Measurements from ENCODE around the gene IKZF1.

Gene IKZF1

GRCh38 chr7:50376056-50376820 lies 71.7 kb downstream of the IKZF1 start:
- no peak for DNase-seq
- ATAC-seq = no peak

- DNase-seq (no peak), ATAC-seq (no peak)
Measured at GRCh38 chr7:50377356-50377755, 72.8 kb downstream of the IKZF1 start.

GRCh38 chr7:50379082-50379481 lies 74.6 kb downstream of the IKZF1 start:
- no peak for DNase-seq
- ATAC-seq = peak; percentile 22

- ATAC-seq = no peak
- no peak for DNase-seq
Measured at GRCh38 chr7:50379539-50379938, 75.0 kb downstream of the IKZF1 start.

- no peak for DNase-seq
- peak; percentile 13 for ATAC-seq
Measured at GRCh38 chr7:50382455-50382854, 77.9 kb downstream of the IKZF1 start.

- ATAC-seq (no peak), DNase-seq (no peak)
Measured at GRCh38 chr7:50387351-50387750, 82.8 kb downstream of the IKZF1 start.

GRCh38 chr7:50389961-50390360 lies 85.4 kb downstream of the IKZF1 start:
- ATAC-seq (peak; percentile 35), DNase-seq (no peak)

- DNase-seq (no peak), ATAC-seq (no peak)
Measured at GRCh38 chr7:50391386-50391785, 86.9 kb downstream of the IKZF1 start.

GRCh38 chr7:50393076-50393475 lies 88.6 kb downstream of the IKZF1 start:
- DNase-seq (peak; percentile 65), ATAC-seq (peak; percentile 72)

- DNase-seq (peak; percentile 63), ATAC-seq (peak; percentile 1)
Measured at GRCh38 chr7:50393547-50394252, 89.2 kb downstream of the IKZF1 start.

GRCh38 chr7:50394315-50394714 lies 89.8 kb downstream of the IKZF1 start:
- no peak for DNase-seq
- ATAC-seq = no peak

GRCh38 chr7:50396856-50397255 lies 92.3 kb downstream of the IKZF1 start:
- ATAC-seq (peak; percentile 30), DNase-seq (no peak)

- ATAC-seq (peak; percentile 11), DNase-seq (no peak)
Measured at GRCh38 chr7:50397320-50397970, 92.9 kb downstream of the IKZF1 start.

GRCh38 chr7:50397971-50398324 lies 93.4 kb downstream of the IKZF1 start:
- ATAC-seq (peak; percentile 37), DNase-seq (peak; percentile 50)

GRCh38 chr7:50399206-50399605 lies 94.7 kb downstream of the IKZF1 start:
- DNase-seq (no peak), ATAC-seq (no peak)

- ATAC-seq (no peak), DNase-seq (no peak)
Measured at GRCh38 chr7:50399635-50400034, 95.1 kb downstream of the IKZF1 start.

GRCh38 chr7:50400114-50400513 lies 95.6 kb downstream of the IKZF1 start:
- no peak for DNase-seq
- ATAC-seq = no peak

GRCh38 chr7:50404392-50404791 lies 99.9 kb downstream of the IKZF1 start:
- ATAC-seq (no peak), DNase-seq (no peak)

GRCh38 chr7:50405221-50405620 lies 100.7 kb downstream of the IKZF1 start:
- ATAC-seq (no peak), DNase-seq (no peak)

- DNase-seq (no peak), ATAC-seq (no peak)
Measured at GRCh38 chr7:50406935-50407334, 102.4 kb downstream of the IKZF1 start.

GRCh38 chr7:50409856-50410745 lies 105.6 kb downstream of the IKZF1 start:
- ATAC-seq = peak; percentile 70
- peak; percentile 57 for DNase-seq

- ATAC-seq = peak; percentile 12
- DNase-seq = no peak
Measured at GRCh38 chr7:50411332-50411731, 106.8 kb downstream of the IKZF1 start.
